HFFc6 (cell line): ENCODE measurements around the gene GART. TPM values are rescaled to one million over a fixed set of nuclear protein-coding genes. Genes with fewer than 3 reads are reported as not detected.

ENCODE experiments used
- DNase-seq: peaks from one replicate; pipeline ENCODE4 v3.0.0-alpha.2; 2018
- H3K27ac Mint-ChIP-seq: 2 replicates; pipeline ENCODE4 v1.8.0; 2020; ENCODE audit warnings: mild to moderate bottlenecking, mixed read lengths
- H3K27me3 Mint-ChIP-seq: 2 replicates; pipeline ENCODE4 v1.8.0; 2021; ENCODE audit warnings: mild to moderate bottlenecking, moderate library complexity, mixed read lengths; ENCODE audit not compliant: insufficient read depth
- H3K36me3 Mint-ChIP-seq: 2 replicates; pipeline ENCODE4 v1.8.0; 2021; ENCODE audit warnings: low read depth, mixed read lengths
- H3K4me1 Mint-ChIP-seq: 2 replicates; pipeline ENCODE4 v1.8.0; 2020; ENCODE audit warnings: low read depth, mixed read lengths
- H3K4me3 Mint-ChIP-seq: 2 replicates; pipeline ENCODE4 v1.8.0; 2020; ENCODE audit warnings: mild to moderate bottlenecking, moderate library complexity, mixed read lengths
- H3K9me3 Mint-ChIP-seq: 2 replicates; pipeline ENCODE4 v1.8.0; 2020; ENCODE audit warnings: mild to moderate bottlenecking, mixed read lengths
- total RNA-seq, 6 experiments: library from RNA; stranded (reverse); fragmentation: NEBNext Ultra II Directional; extraction: Animal tissue kit (Norgen Biotek cat#: 25700); gene quantifications; 2 replicates in 1 of 6; 3 replicates in 5 of 6; pipeline ENCODE4 v1.2.3, GENCODE V29; 2021
- TF ChIP-seq, protein P1 (sequence below): fragments of 200-600 bp; sonication (generic); IDR thresholded peaks from 2 replicates; pipeline ENCODE4 v1.5.0; 2021; ENCODE audit warnings: antibody characterized with exemption, mild to moderate bottlenecking

Gene GART
- total RNA-seq, 6 experiments from 2014 or later: 72.6 to 87.5 (median 80.2) TPM

DNA sequence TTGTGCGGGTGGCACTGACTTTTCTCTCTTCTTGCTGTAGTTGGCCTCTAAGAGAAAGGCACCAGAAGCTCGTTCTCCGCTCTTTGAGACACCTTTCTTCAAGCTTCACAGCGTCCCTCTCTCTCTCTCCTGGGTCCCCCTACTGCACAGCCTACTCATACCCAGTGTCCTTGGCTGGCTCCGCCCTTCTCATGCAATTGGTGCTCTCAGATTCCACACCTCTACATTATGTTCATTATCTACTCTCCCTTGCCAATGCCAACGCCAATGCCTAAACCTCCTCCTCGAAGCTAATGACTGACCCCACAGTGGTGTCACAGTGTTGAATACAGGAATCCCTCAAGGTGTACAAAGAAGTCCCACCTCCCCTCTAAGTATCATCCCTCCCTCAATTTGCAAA is 45.6 kb downstream of the GART start:
- Mint-ChIP-seq H3K4me3 (no peak overlapping the region), H3K27me3 (peaks cover 3% of the 10 kb centered on the region), H3K36me3 (no peaks in the 10 kb centered on the region), H3K9me3 (no peaks in the 10 kb centered on the region), H3K4me1 (peaks cover 8% of the 10 kb centered on the region), H3K27ac (no peak overlapping the region)
- TF ChIP-seq, protein P1, sequence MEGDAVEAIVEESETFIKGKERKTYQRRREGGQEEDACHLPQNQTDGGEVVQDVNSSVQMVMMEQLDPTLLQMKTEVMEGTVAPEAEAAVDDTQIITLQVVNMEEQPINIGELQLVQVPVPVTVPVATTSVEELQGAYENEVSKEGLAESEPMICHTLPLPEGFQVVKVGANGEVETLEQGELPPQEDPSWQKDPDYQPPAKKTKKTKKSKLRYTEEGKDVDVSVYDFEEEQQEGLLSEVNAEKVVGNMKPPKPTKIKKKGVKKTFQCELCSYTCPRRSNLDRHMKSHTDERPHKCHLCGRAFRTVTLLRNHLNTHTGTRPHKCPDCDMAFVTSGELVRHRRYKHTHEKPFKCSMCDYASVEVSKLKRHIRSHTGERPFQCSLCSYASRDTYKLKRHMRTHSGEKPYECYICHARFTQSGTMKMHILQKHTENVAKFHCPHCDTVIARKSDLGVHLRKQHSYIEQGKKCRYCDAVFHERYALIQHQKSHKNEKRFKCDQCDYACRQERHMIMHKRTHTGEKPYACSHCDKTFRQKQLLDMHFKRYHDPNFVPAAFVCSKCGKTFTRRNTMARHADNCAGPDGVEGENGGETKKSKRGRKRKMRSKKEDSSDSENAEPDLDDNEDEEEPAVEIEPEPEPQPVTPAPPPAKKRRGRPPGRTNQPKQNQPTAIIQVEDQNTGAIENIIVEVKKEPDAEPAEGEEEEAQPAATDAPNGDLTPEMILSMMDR: no peak
- no peak for DNase-seq

DNA sequence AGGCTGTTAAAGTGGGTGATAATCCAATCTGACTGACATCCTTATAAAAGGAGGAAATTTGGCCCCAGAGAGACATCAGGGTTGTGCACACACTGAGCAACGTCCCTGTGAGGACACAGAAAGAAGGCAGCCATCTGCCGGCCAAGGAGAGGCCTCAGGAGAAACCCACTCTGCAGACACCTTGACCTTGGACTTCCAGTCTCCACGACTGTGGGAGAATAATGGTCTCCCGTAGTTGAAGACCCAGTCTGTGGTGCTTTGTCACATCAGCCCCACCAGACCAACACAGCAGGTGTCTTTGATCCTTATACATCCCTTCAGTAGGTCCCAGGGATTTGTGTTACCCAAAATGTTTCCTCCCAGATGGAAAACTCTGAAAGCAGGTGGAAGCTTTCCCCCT is 46.2 kb downstream of the GART start:
- H3K4me1 Mint-ChIP-seq: peaks cover 12% of the 10 kb centered on the region
- no peak for DNase-seq
- peaks cover 3% of the 10 kb centered on the region for H3K27me3 Mint-ChIP-seq
- TF ChIP-seq, protein P1: no peak
- no peaks in the 10 kb centered on the region for H3K9me3 Mint-ChIP-seq
- no peaks in the 10 kb centered on the region for H3K36me3 Mint-ChIP-seq
- H3K4me3 Mint-ChIP-seq: no peak overlapping the region
- H3K27ac Mint-ChIP-seq: no peak overlapping the region

DNA sequence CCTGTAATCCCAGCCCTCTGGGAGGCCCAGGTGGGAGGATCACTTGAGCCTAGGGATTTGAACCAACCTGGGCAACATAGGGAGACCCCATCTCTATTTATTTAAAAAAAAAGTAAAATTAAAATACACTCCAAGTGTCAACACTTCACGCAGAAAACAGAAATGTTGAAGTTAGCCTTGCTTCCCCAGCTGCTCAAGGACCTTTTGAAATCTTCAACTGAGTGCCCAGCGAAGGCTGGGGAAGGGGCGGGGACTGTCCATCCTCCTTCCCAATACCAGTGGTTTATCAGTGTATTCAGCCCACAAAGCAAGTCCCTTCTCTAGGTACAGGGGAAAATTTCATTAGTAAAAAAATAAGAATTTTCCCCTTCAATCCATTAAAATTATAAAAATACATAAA is 48.2 kb downstream of the GART start:
- H3K4me3 Mint-ChIP-seq: no peak overlapping the region
- no peak for DNase-seq
- no peak overlapping the region for H3K27ac Mint-ChIP-seq

DNA sequence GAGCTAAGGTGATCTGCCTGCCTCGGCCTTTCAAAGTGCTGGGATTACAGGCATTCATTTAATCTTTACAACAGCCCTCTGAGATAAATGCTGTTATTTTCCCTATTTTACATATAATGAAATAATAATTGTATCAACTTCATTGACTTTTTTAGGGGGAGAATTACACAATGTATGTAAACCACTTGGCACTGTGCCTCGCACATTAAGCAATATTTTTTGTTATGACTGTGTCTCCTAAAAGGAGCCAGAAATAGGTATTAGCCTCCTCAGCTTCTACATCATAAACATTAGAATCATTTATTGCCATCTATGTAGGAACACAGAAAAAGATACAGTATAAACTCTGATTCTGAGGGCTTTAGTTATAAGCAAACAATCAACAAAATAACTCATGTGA is 49.3 kb downstream of the GART start:
- peaks cover 3% of the 10 kb centered on the region; the same call in 1 of the 2 replicates for H3K27me3 Mint-ChIP-seq
- H3K4me1 Mint-ChIP-seq: peaks cover 14% of the 10 kb centered on the region
- H3K4me3 Mint-ChIP-seq: peak overlapping the region; percentile 37; the same call in 1 of the 2 replicates
- H3K36me3 Mint-ChIP-seq: no peaks in the 10 kb centered on the region
- H3K27ac Mint-ChIP-seq: no peak overlapping the region
- no peaks in the 10 kb centered on the region for H3K9me3 Mint-ChIP-seq
- TF ChIP-seq, protein P1: no peak
- DNase-seq: no peak

More for the DNA sequence above, 48.2 kb downstream of the GART start:
- Mint-ChIP-seq H3K36me3 (no peaks in the 10 kb centered on the region), H3K27me3 (peaks cover 3% of the 10 kb centered on the region; the same call in 1 of the 2 replicates), H3K9me3 (no peaks in the 10 kb centered on the region), H3K4me1 (peaks cover 14% of the 10 kb centered on the region)
- TF ChIP-seq, protein P1: no peak

DNA sequence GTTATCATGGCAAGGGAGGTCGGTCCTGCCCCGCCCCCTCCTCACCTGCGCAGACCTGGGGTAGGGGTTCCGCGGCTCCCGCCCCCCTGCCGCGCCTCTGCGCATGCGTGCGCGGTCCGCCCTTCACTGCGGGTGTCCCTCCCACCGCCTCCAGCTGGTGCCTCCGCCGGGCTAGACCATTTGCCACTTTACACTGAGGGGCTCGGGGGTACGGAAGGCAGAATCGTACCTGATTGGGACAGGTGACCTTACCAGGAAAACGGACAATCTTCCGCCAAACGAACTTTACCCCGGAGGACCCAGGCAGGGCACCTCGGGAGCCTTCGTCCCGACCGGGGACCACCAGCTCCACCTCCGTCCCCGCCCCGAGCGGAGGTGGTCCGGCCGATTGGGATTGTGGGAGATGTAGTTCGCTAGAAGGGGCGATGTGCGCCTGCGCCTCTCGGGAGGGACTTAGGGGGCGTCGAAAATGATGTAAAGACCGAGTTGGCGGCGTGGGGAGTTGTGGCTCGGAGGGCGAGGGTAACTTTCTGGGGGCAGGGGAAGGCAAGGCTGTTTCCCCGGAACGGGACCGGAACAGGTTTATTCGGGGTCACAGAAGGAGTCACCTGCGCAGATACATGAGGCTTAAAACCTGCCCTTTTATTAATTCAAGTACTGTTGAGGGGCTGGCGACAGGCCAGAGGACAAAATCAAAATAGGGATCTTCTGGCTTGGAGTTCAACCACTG is 50.4 kb downstream of the GART start, which contains the start of gene DNAJC28:
Gene DNAJC28 (minus strand): TSS at position 344 of the 730 bp plus-strand sequence. CDS start 2,323 bp downstream, outside the sequence.
- H3K36me3 Mint-ChIP-seq: no peaks in the 10 kb centered on the region
- peak; percentile 84 for DNase-seq
- H3K27ac Mint-ChIP-seq: peak within 1 kb of the TSS; percentile 70
- TF ChIP-seq, protein P1: no peak
- peaks cover 3% of the 10 kb centered on the region; the same call in 1 of the 2 replicates for H3K27me3 Mint-ChIP-seq
- H3K4me3 Mint-ChIP-seq: peak within 1 kb of the TSS; percentile 92
- H3K9me3 Mint-ChIP-seq: no peaks in the 10 kb centered on the region
- H3K4me1 Mint-ChIP-seq: peaks cover 14% of the 10 kb centered on the region
